Cerebellar cortex (tissue), 1 donor: ENCODE measurements around the gene MEI4.
"Not testable (repeated sequence)": the region's sequence is repeated elsewhere in the genome, so short reads cannot be mapped to it uniquely, and the experiment has no call there.

Experiments used
- DNase-seq: peaks from one replicate; pipeline ENCODE4 v3.0.0-alpha.2; 2015; ENCODE audit warnings: low spot score

MEI4 gene

DNA sequence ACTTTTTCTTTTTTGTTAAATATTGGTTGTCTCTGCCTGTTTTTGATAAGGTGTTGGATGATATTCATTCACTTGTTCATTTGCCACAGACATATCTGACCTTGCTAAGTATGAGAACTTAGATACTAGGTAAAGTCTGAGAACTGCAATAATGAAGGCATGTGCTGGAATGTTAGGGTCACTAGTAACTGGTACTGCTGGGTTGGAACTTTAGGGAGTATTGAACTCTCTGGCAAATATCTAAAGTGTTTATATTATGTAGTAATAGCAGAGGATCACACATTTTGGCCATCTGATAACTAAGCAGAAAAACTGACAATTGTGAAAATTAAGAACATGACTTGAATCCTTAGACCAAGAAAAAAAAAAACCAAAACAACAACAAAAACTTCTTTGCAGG is 162.7 kb downstream of the MEI4 start:
- DNase-seq, result no peak

DNA sequence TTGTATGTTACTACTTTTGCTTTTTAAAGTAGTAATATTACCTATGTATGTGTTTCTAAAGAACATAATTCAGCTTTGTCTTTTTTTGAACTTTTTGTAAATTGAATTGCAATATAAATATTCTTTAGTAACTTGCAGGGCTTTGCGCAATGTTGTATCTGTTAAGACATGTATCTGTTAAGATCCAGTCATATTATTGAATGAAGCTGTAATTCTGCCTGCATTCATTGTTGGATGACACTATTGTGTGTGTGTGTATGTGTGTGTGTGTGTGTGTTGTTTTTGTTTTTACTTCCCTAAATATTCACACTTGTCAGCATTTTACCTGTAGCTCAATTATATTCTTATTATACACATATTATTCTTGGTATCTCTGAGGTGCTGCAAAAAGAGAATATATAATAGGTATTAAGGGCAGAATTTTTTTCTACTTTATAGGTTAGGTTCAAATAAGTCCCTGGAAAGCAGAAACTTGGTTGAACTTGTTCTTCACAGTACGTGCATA is 164.0 kb downstream of the MEI4 start:
- DNase-seq, result no peak

DNA sequence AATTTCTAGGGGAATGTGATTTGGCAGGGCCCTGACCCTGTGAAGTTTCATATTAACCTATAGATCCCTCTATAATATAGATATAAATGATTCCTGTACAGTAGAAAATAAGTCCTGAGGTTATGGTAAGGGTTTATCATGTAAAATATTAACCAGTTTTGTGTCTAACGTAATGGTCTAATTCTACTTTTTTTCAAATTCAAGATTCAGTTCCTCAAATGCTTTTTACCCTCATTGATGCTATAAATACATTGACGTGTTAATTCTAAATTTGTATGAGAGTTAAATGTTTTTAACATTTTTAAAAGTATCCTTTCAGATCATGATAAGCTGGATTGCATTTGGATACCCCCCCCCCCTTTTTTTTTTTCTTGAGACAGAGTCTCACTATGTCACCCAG is 169.4 kb downstream of the MEI4 start:
- DNase-seq, result no peak

DNA sequence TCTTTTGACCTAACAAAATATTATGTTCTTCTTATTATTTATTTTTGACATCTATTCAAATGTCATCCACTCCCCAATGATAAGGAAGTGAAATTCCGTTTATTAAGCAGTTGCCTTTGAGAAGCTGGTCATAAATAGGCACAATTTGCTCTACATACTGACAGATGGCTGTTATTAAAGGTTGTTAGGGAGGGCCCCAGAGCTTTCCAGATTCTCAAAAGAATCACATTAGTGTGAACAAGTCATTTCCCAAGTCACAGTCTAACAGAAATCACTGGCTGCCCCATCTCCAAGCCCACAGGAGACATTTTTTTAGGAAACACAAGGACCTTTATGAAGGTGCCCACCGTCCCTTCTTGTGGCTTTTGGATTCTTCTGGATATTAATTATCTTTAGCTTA is 172.4 kb downstream of the MEI4 start:
- no peak for DNase-seq

DNA sequence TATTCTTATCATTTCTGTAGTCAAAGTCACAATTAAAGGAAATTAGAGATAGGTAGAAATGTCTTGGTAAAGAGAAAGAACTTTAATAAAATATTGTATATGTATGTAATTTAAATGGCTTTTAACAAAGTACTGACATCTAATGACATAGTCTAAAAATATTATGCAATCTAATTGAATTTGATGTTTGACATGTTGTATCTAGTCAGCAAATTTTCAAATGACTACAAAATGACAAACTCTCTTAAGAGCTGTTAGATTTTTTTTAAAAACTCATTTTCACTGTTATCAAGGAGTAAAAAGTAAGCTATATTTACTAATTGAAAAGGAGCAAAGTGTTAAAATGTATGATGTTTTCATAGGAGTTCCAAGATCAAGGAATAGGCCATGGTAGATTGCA is 176.9 kb downstream of the MEI4 start:
- DNase-seq, result no peak

DNA sequence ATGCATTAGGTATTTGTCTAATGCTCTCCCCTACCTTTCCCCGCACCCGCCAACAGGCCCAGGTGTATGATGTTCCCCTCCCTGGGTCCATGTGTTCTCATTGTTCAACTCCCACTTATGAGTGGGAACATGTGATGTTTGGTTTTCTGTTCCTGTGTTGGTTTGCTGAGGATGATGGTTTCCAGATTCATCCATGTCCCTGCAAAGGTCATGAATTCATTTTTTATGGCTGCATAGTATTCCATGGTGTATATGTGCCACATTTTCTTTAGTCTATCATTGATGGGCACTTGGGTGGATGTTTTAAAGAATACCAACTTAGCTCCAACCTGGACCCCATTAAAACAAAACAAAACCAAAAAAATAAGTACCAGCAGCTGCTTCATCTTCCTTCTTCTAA is 180.9 kb downstream of the MEI4 start:
- DNase-seq, result not testable (repeated sequence)

DNA sequence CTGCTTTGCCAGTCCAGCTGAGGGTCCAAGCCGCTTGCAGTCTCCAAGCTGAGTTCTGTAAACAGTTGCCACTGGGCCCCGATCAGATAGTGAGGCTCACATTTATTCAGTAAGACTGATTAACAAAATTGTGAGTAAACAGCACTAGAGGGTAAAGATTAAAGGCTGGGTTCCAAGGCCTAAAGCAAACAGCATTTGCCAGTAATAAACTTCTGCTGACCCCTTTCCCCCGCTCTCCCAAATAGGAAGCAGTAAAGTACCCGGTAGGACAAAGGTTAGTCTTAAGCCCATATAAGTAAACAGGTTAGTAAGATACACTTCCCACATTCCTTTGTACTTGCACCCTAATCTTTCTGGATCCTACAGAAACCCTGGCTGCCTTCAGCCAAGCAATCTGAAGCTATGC is 181.8 kb downstream of the MEI4 start:
- no peak for DNase-seq

DNA sequence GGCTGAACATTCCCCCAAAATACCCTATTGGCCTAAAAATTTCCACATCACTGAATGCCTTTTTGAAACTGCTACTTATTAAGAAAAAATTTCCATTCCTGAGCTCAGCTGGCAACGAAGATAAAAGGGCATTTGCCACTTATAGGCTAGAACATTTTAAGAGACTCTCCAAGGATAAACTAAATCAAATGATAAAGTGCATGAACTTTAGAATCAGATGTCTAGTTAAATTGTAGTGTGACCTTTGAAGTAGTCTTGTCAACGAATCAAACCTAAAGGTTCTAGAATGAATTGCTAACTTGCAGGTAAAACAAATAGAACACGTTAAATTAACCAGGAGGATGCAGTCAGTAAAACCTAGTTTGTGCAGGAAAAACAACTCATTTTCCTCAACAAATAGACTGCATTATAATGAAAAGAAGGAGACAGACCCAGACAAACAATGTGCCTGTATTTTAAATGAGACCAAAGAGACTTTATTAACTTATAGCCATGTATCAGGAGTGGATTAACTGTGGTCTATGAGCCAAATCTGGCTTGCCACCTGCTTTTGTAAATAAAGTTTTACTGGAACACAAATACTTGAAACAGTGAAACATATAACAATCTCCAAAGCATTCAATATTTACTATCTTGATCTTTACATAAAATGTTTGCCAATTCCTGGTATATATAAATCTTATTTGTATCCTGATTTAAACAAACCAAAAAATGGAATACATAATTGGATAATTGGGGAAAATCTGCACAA is 184.4 kb downstream of the MEI4 start:
- DNase-seq, result no peak

DNA sequence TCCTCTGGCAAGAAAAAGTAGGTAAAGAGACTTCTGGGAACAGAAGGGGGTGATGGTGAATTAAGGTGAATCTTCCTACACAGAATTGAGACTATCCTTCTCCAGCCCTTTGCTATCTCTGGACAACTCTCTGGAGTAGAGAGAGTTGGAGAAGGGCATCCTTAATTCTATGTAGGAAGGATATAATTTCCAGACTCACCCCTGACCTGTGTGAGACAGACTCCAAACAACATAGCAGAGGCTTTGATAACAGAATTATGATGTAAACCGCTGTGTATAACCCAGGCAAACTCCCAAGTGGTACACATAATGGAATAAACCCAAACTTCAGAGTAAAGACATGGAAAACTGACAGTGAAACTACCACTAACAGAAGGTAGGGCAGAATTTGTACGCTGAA is 186.5 kb downstream of the MEI4 start:
- DNase-seq, result no peak

DNA sequence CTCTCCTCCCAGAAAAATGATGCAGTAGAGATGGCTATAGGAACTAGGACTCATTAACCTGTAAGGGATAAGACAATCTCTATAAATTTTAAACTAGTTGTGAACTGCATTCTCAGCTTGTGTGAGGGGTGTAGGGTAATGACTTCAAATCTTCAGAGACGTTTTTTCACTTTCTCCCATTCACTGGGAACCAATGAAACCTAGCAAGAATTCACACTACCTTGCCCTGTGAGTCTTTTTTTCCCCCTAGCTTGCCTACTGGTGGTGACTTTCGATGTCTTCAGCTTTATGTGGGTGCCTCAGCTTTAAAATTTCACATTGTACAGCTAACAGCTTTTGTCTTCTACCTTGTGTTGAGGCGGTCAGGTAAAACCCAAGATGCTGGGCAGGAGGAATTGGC is 192.0 kb downstream of the MEI4 start:
- no peak for DNase-seq

DNA sequence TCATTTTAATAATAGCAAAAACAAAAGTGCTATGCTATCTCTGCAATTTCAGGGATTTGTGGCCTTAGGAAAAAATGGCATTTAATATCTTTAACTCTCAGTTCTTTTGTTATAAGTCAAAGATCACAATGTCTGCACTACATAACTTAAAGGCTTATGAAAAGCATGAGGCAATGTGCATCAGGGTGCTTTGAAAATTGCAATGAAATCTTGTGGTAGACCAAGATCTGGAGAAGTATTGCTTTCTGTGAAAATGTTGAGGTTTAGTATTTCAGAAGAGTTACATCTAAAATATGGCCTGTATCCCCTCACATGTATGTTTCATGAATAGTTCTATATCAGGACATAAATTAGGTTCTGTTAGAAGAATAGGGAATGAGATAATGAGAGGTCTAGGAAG is 200.6 kb downstream of the MEI4 start:
- no peak for DNase-seq

DNA sequence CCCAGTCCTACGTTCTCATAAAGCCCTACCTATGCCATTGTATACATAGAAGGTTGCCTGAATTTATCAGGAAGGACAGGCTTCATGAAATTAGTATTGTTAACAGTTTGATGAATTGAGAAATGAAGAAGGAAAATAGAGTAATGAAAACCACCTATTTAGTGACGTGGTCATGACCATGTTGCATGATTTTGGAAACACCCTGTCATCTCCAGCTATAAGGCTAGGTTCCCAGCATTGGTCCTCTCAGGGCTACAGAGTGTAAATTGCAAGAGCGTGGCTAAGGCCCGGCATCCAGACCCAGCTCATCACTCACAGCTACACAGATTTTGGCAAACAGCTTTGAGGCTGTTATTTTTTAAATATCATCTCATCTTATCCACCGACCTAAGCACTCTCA is 203.6 kb downstream of the MEI4 start:
- no peak for DNase-seq

DNA sequence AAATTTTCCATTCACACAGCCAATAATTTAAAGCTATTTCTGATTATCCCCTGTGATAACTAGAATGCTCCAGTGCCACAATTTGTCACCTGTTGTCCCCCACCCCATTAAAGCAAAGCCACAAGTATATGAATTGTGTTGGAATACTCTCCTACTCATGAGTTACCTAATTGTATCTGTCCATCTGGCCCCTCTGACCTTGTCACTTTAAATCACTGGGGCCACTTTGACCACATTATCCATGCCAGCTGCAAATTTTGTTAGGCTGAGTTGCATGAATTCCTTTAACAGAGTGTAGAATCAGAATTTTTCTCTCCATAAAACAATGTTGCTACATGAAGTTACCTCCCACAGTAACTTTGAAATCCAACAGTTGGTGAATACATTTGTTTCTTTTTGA is 204.6 kb downstream of the MEI4 start:
- DNase-seq, result no peak

DNA sequence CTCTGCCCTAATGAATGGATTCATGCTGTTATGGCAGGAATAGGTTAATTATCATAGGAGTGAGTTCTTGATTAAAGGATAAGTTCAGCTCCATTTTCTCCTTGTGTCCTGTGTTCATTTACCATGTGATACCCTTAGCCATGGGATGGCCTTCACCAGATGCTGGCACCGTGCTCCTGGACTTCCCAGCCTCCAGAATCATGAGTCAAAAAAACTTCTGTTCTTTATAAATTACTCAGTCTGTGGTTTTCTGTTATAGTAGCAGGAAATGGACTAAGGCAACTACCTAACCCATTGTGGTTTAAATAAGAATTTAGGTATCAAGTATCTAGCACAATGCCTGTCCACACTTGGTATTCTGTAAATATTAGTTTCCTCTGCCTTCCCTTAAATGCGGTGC is 223.5 kb downstream of the MEI4 start:
- DNase-seq, result no peak

DNA sequence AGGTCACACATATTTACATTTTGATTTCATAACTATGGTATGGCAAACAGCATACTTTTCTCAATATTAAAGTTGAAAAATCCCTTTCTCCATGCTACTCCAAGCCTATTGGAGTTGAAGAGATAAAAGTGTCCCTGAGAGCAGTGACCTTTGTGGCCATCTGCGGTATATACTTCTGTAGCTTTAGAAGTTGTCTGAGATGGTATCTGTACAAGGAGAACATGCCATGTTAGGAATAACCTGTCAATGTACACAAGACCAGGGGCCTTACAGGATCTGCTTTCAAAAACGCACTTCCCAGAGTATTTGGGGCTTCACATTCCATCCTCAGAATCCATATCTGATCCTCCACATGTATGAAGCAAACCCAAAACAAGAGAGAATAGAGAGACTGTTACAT is 226.7 kb downstream of the MEI4 start:
- DNase-seq, result no peak

DNA sequence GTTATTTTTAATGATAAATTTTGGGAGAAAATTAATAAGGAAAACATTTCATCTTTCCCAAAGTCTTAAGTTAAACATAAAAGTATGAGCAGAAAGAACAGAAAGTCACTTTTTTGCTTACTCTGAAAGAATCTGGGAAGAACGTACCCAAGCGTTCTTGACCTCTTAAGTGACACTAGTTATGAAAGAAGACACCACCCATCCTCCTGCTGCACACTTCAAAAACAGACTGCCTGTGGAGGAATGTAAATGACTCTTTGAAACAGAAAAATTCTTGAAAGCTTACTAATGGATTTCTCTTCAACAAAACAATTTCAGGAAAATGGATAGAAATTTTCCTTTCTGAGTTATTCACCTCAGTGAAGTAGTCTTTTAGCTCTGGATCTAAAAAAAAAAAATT is 227.7 kb downstream of the MEI4 start:
- no peak for DNase-seq

DNA sequence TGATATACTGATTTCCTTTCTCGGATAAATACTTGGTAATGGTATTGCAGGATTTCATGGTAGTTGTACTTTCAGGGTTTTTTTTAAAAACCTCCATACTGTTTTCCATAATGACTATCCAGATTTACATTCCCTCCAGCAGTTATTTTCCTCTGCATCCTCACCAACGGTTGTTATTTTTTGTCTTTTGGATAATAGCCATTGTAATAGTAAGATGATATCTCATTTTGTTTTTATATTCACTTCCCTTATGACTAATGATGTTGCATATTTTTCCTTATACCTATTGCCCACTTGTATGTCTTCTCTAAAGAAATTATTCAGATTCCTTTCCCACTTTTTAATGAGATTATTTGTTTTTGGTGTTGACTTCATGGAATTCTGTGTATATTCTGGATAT is 231.0 kb downstream of the MEI4 start:
- DNase-seq, result no peak

DNA sequence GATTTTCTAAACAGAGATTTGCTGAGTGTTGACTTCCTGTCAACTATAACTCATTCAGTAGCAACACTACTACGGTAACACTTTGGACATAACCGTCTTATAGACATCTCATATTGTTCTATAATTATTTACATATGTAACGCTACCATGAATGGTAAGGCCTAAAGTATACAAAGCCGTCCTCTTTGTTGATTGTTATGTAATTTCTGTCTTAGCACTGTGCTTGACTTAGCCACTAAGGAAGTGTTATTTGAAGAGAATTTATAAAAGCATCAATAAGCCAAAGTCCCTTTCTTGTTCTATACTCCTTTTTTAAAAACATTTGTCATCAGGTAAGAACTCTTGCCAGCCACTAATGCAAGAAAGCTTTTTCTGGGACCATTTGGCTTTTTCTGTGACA is 240.6 kb downstream of the MEI4 start:
- DNase-seq, result no peak

DNA sequence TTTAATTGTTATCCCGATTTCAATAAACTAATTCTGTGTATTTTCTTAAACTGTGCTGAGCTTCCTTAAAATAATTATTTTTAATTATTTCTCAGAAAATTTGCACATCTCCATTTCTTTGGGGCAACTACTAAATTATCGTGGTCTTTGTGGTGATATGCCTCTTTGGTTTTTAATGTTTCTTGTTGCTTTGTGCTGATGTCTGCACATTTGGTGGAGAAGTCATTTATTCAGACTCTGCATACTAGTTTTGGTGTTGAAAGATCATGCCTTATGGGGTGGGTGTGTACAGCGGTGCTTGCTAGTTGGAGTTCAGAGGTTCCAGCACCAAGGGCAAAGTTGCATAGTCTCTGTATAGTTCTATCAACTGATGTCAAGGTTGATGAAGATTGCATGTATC is 253.2 kb downstream of the MEI4 start:
- no peak for DNase-seq

DNA sequence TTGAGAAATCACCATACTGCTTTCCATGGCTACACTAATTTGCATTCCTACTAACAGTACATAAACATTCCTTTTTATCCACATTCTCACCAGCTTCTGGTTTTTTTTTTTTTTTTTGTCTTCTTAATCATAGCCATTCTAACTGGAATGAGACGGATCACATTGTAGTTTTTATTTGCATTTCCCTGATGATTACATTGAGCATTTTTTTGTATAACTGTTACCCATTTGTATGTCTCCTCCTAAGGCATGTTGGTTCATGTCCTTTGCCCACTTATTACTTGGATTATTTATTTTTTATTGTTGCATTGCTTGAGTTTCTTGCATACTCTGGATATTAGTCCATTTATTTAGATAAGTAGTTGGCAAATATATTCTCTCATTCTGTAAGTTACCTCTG is 258.0 kb downstream of the MEI4 start:
- no peak for DNase-seq

DNA sequence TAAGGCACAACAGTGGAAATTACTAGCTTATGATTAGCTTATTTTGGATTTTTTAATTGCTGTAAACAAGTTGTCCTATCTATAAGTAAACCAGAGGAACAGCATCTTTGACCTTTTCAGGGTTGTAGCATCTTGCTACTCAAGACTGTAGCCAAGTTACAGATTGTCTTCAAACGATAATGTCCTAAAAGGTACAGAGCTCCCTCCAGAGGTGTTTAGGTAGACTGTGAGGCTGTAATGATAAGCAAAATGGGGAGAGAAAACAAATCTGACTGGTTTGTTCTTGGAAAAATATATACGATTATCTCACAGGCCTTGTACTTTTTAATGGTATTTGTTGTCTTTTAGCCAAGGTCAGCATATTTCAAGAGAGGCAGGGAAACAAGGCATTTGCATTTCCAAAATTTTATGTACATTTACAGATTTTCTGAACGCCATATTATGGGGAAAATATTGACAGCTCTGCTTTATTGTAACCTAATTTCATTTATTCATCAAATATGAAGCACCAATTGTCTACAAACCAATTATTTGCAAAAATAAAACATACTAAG is 273.4 kb downstream of the MEI4 start:
- DNase-seq, result no peak

DNA sequence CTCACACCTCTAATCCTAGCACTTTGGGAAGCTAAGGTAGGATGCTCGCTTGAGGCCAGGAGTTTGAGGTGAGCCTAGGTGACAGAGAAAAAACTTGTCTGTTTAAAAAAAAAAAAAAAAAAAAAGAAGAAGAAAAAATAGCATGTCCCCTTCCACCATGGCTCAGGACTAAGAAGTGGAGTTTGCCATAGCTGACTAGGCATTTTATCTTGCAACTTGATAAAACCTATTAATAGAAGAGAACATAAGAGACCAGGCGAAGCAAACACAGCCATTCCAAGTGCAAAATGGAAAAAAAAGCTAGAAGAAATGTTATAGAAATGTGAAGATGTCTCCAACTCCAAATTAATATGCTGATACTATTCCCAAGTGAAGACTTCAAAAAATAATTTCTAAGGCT is 277.5 kb downstream of the MEI4 start:
- no peak for DNase-seq

DNA sequence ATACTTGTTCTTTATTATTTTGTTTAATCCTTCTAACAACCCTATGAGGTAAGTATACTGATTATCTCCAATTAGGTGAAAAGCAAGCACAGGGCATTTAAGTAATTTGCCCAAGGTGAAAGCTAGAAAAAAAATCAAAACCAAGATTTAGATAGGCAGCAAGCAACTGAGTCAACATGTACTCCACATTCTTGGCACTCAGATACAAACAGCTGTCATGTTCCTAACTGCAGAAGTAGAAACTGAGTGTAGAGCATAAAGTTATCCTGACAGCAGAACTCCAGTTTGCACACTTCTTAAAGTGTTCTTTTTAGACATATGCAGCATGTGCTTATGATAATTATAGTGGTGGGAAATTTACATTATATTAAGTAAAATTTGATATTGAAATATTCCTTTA is 278.1 kb downstream of the MEI4 start:
- DNase-seq, result no peak

DNA sequence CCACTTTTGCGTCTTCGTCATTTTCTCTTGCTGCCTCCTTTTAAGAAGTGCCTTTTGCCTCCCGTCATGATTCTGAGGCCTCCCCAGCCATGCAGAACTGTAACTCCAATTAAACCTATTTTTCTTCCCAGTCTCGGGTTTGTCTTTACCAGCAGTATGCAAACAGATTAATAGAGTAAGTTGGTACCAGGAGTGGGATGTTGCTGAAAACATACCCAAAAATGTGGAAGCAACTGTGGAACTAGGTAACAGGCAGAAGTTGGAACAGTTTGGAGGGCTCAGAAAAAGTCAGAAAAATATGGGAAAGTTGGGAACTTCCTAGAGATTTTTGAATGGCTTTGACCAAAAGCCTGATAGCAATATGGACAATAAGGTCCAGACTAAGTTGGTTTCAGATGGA is 309.2 kb downstream of the MEI4 start:
- no peak for DNase-seq
